PC-3 (cell line): Measurements from ENCODE around the gene EFNA5. TPM values are rescaled to one million over a fixed set of nuclear protein-coding genes. Genes with fewer than 3 reads are reported as not detected.

Experiments used
- ATAC-seq: fragments of 200-7000 bp; cut with Tn5 transposase; 2 replicates; pipeline ENCODE4 v1.9.1; 2020; ENCODE audit warnings: mild to moderate bottlenecking, moderate library complexity
- BruUV-seq: library from RNA; stranded (reverse); fragments of 400-500 nt; replicated peaks from 2 replicates; lab custom pipeline; 2021; lab: Mats Ljungman, UMichigan
- CTCF ChIA-PET: fragments of 300-600 bp; sonication (Branson Sonifier 250); formaldehyde crosslinking; loops from one replicate; lab custom pipeline; 2022; ENCODE audit warnings: antibody characterized with exemption; lab: Charles Lee
- POLR2A ChIA-PET: fragments of 300-600 bp; sonication (Branson Sonifier 250); formaldehyde crosslinking; loops from one replicate; lab custom pipeline; 2022; ENCODE audit warnings: antibody characterized with exemption; ENCODE audit not compliant: unreplicated experiment; lab: Charles Lee
- DNase-seq: peaks from one replicate; pipeline ENCODE4 v3.0.0-alpha.2; 2015
- H2AFZ ChIP-seq: fragments of 300-600 bp; sonication (generic); 2 replicates; pipeline ENCODE4 v1.6.0; 2016; ENCODE audit warnings: antibody characterized with exemption, low read length
- H3F3A ChIP-seq: fragments of 300-600 bp; sonication (generic); one replicate; pipeline ENCODE4 v1.6.0; 2017; ENCODE audit warnings: antibody characterized with exemption, low read length, control low read depth, mild to moderate bottlenecking; ENCODE audit not compliant: unreplicated experiment
- H3K27ac ChIP-seq: fragments of 300-600 bp; sonication (generic); 2 replicates; pipeline ENCODE4 v1.5.1; 2016; ENCODE audit warnings: mild to moderate bottlenecking, low read length
- H3K27me3 ChIP-seq: fragments of 300-600 bp; sonication (generic); 2 replicates; pipeline ENCODE4 v1.6.1; 2016; ENCODE audit warnings: low read length, mixed read lengths
- H3K36me3 ChIP-seq: fragments of 300-600 bp; sonication (generic); 2 replicates; pipeline ENCODE4 v1.6.1; 2016; ENCODE audit warnings: low read depth, mixed run types, low read length, mixed read lengths
- H3K4me1 ChIP-seq: fragments of 300-600 bp; sonication (generic); 2 replicates; pipeline ENCODE4 v1.5.1; 2016; ENCODE audit warnings: low read length; ENCODE audit not compliant: insufficient read depth
- H3K4me2 ChIP-seq: fragments of 300-600 bp; sonication (generic); 2 replicates; pipeline ENCODE4 v1.6.0; 2016; ENCODE audit warnings: low read length
- H3K4me3 ChIP-seq: fragments of 300-600 bp; sonication (generic); 2 replicates; pipeline ENCODE4 v1.5.1; 2016; ENCODE audit warnings: mild to moderate bottlenecking, low read length, mixed read lengths
- H3K79me2 ChIP-seq: fragments of 300-600 bp; sonication (generic); 2 replicates; pipeline ENCODE4 v1.6.1; 2017; ENCODE audit warnings: low read length, mixed read lengths
- H3K9ac ChIP-seq: fragments of 300-600 bp; sonication (generic); 2 replicates; pipeline ENCODE4 v1.6.0; 2016; ENCODE audit warnings: mild to moderate bottlenecking, low read length
- H3K9me2 ChIP-seq: fragments of 300-600 bp; sonication (generic); replicated peaks from 2 replicates; pipeline ENCODE4 v1.6.1; 2016; ENCODE audit warnings: mixed run types, low read length, mixed read lengths
- H3K9me3 ChIP-seq: fragments of 300-600 bp; sonication (generic); 2 replicates; pipeline ENCODE4 v1.6.1; 2016; ENCODE audit warnings: low read length, mixed read lengths
- H4K20me1 ChIP-seq: fragments of 300-600 bp; sonication (generic); 2 replicates; pipeline ENCODE4 v1.6.1; 2016; ENCODE audit warnings: low read length, mixed read lengths
- EZH2 ChIP-seq: fragments of 300-600 bp; sonication (generic); IDR thresholded peaks from one replicate; pipeline ENCODE4 v1.6.1; 2017; ENCODE audit warnings: antibody characterized with exemption, mild to moderate bottlenecking, low read length; ENCODE audit not compliant: unreplicated experiment
- EZH2phosphoT487 ChIP-seq: fragments of 300-600 bp; sonication (generic); IDR thresholded peaks from 2 replicates; pipeline ENCODE4 v1.6.1; 2018; ENCODE audit warnings: mild to moderate bottlenecking, antibody characterized with exemption, low read length, borderline replicate concordance
- intact Hi-C: fragments of 100-400 bp; cut with micrococcal nuclease; formaldehyde crosslinking; loops from 2 replicates; pipeline ENCODE4 v1.9.0; 2023
- total RNA-seq: library from RNA; depleted of rRNA; stranded (reverse); fragments of >200 nt; gene quantifications from 2 replicates; pipeline ENCODE4 v1.2.3, GENCODE V29; 2014
- TF ChIP-seq, protein P1 (sequence below): fragments of 300-600 bp; sonication (generic); conservative IDR thresholded peaks from 2 replicates; pipeline ENCODE4 v1.5.1; 2017; ENCODE audit warnings: antibody characterized with exemption, low read depth, mild to moderate bottlenecking, low read length

The EFNA5 gene
- total RNA-seq, 1 experiment from 2014 or later, result 5.4 TPM

DNA sequence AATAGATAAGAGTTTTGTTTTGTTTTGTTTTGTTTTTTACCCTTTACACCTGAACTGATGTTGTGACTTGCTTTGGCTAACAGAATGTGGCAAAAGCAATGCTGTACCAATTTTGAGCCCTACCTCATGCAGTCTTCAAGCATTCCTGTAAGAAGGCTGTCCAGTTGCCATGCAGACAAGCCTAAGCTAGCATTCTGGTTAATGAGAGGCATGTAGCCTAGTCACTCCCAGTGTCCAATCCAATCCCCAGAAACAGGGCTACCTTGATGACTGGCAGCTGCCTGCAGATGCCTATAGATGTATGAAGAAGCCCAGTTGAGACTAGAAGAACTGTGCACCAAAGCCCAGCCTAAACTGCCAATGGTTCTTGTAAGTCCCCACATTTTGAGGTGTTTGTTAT is 9.4 kb upstream of the EFNA5 start:
- Histone ChIP-seq H3K9me3 (no peaks in the 10 kb centered on the region), H4K20me1 (no peaks in the 10 kb centered on the region), H3K4me3 (no peak overlapping the region), H3K9me2 (no peaks in the 10 kb centered on the region), H3K9ac (no peak overlapping the region), H3K4me1 (peaks cover 1% of the 10 kb centered on the region; the same call in 1 of the 2 replicates), H3F3A (no peaks in the 10 kb centered on the region), H2AFZ (no peak overlapping the region), H3K27me3 (no peaks in the 10 kb centered on the region), H3K27ac (no peak overlapping the region), H3K79me2 (no peaks in the 10 kb centered on the region), H3K36me3 (no peaks in the 10 kb centered on the region), H3K4me2 (no peak overlapping the region)
- ChIA-PET POLR2A (no interaction called here), CTCF (interaction anchor here (0.9 kb wide), 1 partner anchor 58 kb away, joined by 3 read pairs; no protein-coding TSS in a partner anchor)
- intact Hi-C loops, result no loop called here
- ATAC-seq, result no peak
- TF ChIP-seq, protein P1, sequence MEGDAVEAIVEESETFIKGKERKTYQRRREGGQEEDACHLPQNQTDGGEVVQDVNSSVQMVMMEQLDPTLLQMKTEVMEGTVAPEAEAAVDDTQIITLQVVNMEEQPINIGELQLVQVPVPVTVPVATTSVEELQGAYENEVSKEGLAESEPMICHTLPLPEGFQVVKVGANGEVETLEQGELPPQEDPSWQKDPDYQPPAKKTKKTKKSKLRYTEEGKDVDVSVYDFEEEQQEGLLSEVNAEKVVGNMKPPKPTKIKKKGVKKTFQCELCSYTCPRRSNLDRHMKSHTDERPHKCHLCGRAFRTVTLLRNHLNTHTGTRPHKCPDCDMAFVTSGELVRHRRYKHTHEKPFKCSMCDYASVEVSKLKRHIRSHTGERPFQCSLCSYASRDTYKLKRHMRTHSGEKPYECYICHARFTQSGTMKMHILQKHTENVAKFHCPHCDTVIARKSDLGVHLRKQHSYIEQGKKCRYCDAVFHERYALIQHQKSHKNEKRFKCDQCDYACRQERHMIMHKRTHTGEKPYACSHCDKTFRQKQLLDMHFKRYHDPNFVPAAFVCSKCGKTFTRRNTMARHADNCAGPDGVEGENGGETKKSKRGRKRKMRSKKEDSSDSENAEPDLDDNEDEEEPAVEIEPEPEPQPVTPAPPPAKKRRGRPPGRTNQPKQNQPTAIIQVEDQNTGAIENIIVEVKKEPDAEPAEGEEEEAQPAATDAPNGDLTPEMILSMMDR, result no peak
- TF ChIP-seq EZH2 (no peak), EZH2phosphoT487 (no peak)
- BruUV-seq, result no TSS peak
- DNase-seq, result no peak

- Histone ChIP-seq H2AFZ (no peak overlapping the region), H3K79me2 (no peaks in the 10 kb centered on the region; the same call in 1 of the 2 replicates), H4K20me1 (no peaks in the 10 kb centered on the region), H3K27ac (no peak overlapping the region), H3K4me3 (no peak overlapping the region), H3K4me2 (no peak overlapping the region), H3K9me2 (no peaks in the 10 kb centered on the region), H3K9me3 (no peaks in the 10 kb centered on the region), H3K27me3 (no peaks in the 10 kb centered on the region), H3F3A (no peaks in the 10 kb centered on the region), H3K9ac (no peak overlapping the region), H3K4me1 (peaks cover 22% of the 10 kb centered on the region), H3K36me3 (no peaks in the 10 kb centered on the region)
- intact Hi-C loops, result loop anchor here (5.0 to 10.0 kb wide), 4 partner anchors 131 to 1728 kb away; partner anchors contain the start of gene PJA2
- no peak for DNase-seq
- BruUV-seq, result no TSS peak
- TF ChIP-seq, protein P1, result no peak
- TF ChIP-seq EZH2 (no peak), EZH2phosphoT487 (no peak)
- no peak for ATAC-seq
- ChIA-PET CTCF (no interaction called here), POLR2A (interaction anchor here (0.7 kb wide), 1 partner anchor 1737 kb away, joined by 6 read pairs; no protein-coding TSS in a partner anchor)
These were observed 6.0 kb upstream of the EFNA5 start for GRCh38 chr5:107676702-107677101.

GRCh38 chr5:107675201-107675600 is 4.5 kb upstream of the EFNA5 start:
- H3K9me2 ChIP-seq, result no peaks in the 10 kb centered on the region
- intact Hi-C loops, result loop anchor here (5.0 to 10.0 kb wide), 4 partner anchors 132 to 1730 kb away; partner anchors contain the start of gene PJA2
- H3K36me3 ChIP-seq, result no peaks in the 10 kb centered on the region
- H3K79me2 ChIP-seq, result peaks cover 13% of the 10 kb centered on the region
- ChIA-PET CTCF (no interaction called here), POLR2A (no interaction called here)
- no peaks in the 10 kb centered on the region for H4K20me1 ChIP-seq
- peaks cover 22% of the 10 kb centered on the region for H3K4me1 ChIP-seq
- no peaks in the 10 kb centered on the region for H3F3A ChIP-seq
- no peak overlapping the region for H3K4me2 ChIP-seq
- no peak overlapping the region for H3K4me3 ChIP-seq
- TF ChIP-seq, protein P1, result no peak
- TF ChIP-seq EZH2 (no peak), EZH2phosphoT487 (no peak)
- no peaks in the 10 kb centered on the region for H3K27me3 ChIP-seq
- DNase-seq, result no peak
- H3K27ac ChIP-seq, result no peak overlapping the region
- BruUV-seq, result no TSS peak
- H3K9ac ChIP-seq, result no peak overlapping the region
- no peak overlapping the region for H2AFZ ChIP-seq
- no peak for ATAC-seq
- no peaks in the 10 kb centered on the region for H3K9me3 ChIP-seq
